GM23248 (cell line): ENCODE measurements around the gene SUOX. TPM values are rescaled to one million over a fixed set of nuclear protein-coding genes. Genes with fewer than 3 reads are reported as not detected.

Experiments
- DNase-seq: peaks from one replicate; pipeline ENCODE4 v3.0.0-alpha.2; 2015
- H2AFZ ChIP-seq: fragments of 200-600 bp; sonication (generic); 2 replicates; pipeline ENCODE4 v1.6.1; 2016; ENCODE audit warnings: antibody characterized with exemption
- H3F3A ChIP-seq: fragments of 200-600 bp; sonication (generic); 2 replicates; pipeline ENCODE4 v1.6.1; 2016; ENCODE audit warnings: mild to moderate bottlenecking, antibody characterized with exemption, mixed run types; ENCODE audit not compliant: insufficient read depth
- H3K27ac ChIP-seq: fragments of 200-600 bp; sonication (generic); 2 replicates; pipeline ENCODE4 v1.5.1; 2016; ENCODE audit warnings: mild to moderate bottlenecking
- H3K27me3 ChIP-seq: fragments of 200-600 bp; sonication (generic); replicated peaks from 2 replicates; pipeline ENCODE4 v1.6.1; 2016; ENCODE audit warnings: mild to moderate bottlenecking; ENCODE audit not compliant: insufficient read depth
- H3K36me3 ChIP-seq: fragments of 200-600 bp; sonication (generic); 2 replicates; pipeline ENCODE4 v1.6.1; 2016; ENCODE audit warnings: low read depth, mild to moderate bottlenecking
- H3K4me1 ChIP-seq: fragments of 200-600 bp; sonication (generic); 2 replicates; pipeline ENCODE4 v1.6.1; 2016; ENCODE audit warnings: mild to moderate bottlenecking; ENCODE audit not compliant: insufficient read depth
- H3K4me2 ChIP-seq: fragments of 200-600 bp; sonication (generic); one replicate; pipeline ENCODE4 v1.6.1; 2016; ENCODE audit warnings: mild to moderate bottlenecking; ENCODE audit not compliant: unreplicated experiment
- H3K4me3 ChIP-seq: fragments of 200-600 bp; sonication (generic); 2 replicates; pipeline ENCODE4 v1.5.1; 2016; ENCODE audit warnings: mild to moderate bottlenecking
- H3K79me2 ChIP-seq: fragments of 200-600 bp; sonication (generic); 2 replicates; pipeline ENCODE4 v1.6.1; 2016; ENCODE audit warnings: mild to moderate bottlenecking; ENCODE audit not compliant: insufficient read depth
- H3K9ac ChIP-seq: fragments of 200-600 bp; sonication (generic); 2 replicates; pipeline ENCODE4 v1.6.1; 2016; ENCODE audit warnings: mild to moderate bottlenecking
- H3K9me2 ChIP-seq: fragments of 200-600 bp; sonication (generic); 2 replicates; pipeline ENCODE4 v1.6.1; 2016; ENCODE audit warnings: mixed run types, mild to moderate bottlenecking, moderate library complexity; ENCODE audit not compliant: insufficient read depth
- H3K9me3 ChIP-seq: fragments of 200-600 bp; sonication (generic); one replicate; pipeline ENCODE4 v1.6.1; 2017; ENCODE audit warnings: low read depth
- H4K20me1 ChIP-seq: fragments of 200-600 bp; sonication (generic); 2 replicates; pipeline ENCODE4 v1.6.0; 2016; ENCODE audit not compliant: insufficient read depth
- EZH2 ChIP-seq: fragments of 200-600 bp; sonication (generic); IDR thresholded peaks from 2 replicates; pipeline ENCODE4 v1.6.1; 2018; ENCODE audit warnings: antibody characterized with exemption, mild to moderate bottlenecking; ENCODE audit not compliant: insufficient read depth, poor library complexity, severe bottlenecking
- EZH2phosphoT487 ChIP-seq: fragments of 200-600 bp; sonication (generic); IDR thresholded peaks from 2 replicates; pipeline ENCODE4 v1.6.1; 2018; ENCODE audit warnings: antibody characterized with exemption, moderate library complexity, mild to moderate bottlenecking, low read depth; ENCODE audit not compliant: insufficient read depth
- WGBS, 2 experiments: methylation state at CpG; one replicate each; pipeline ENCODE4 v1.1.6; 2015 to 2017; ENCODE audit warnings: low lambda C conversion rate in 2 of 2, low coverage in 1 of 2; ENCODE audit errors: missing lambda C conversion rate in 2 of 2; 5-methylcytosine and 5-hydroxymethylcytosine counted together
- in situ Hi-C: fragments of 300-500 bp; cut with MboI; formaldehyde crosslinking; loops from 2 replicates; pipeline ENCODE4 v1.15.0; 2020
- polyA plus RNA-seq: library from polyadenylated mRNA; unstranded; fragments of >200 nt; fragmentation: Nextera tagmentation; extraction: Ambion mirVana; gene quantifications from 2 replicates; pipeline ENCODE4 v1.2.1, GENCODE V29; 2016
- total RNA-seq: library from RNA; depleted of rRNA; stranded (reverse); fragments of >200 nt; shearing (Covaris generic); gene quantifications from 2 replicates; pipeline ENCODE4 v1.2.3, GENCODE V29; 2014

The SUOX gene
- total and polyA plus RNA-seq, 2 experiments from 2014 or later = 9.5 to 10.2 TPM

DNA sequence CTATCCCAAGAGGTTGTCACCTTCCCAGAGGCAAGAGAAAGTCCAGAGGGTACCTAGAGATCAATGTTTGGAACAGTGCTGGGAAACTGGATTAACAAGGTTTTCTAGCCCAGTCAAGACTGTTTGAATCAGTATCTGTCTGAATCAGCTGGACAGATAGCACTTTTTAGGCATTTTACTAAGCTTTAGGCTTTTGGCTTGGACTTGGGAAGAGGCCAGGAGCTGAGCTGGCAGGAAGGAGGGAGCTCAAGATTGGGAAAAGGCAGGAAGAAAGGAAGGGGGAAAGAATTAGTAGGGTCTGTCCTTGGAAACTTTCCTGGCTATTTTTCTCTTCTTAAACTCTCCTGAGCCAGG, 32.1 kb downstream of the SUOX start:
- no peaks in the 10 kb centered on the region for H3K79me2 ChIP-seq
- H3K9me3 ChIP-seq = no peaks in the 10 kb centered on the region
- H3K9me2 ChIP-seq = no peaks in the 10 kb centered on the region
- peak overlapping the region; percentile 49 for H3K9ac ChIP-seq
- TF ChIP-seq EZH2 (no peak), EZH2phosphoT487 (no peak)
- peaks cover 12% of the 10 kb centered on the region for H3K4me1 ChIP-seq
- H3K27me3 ChIP-seq = no peaks in the 10 kb centered on the region
- H3K4me2 ChIP-seq = peak overlapping the region; percentile 46
- in situ Hi-C loops = no loop called here
- DNase-seq = peak; percentile 72
- H2AFZ ChIP-seq = peak overlapping the region; percentile 73
- H3K36me3 ChIP-seq = no peaks in the 10 kb centered on the region
- H3K27ac ChIP-seq = peak overlapping the region; percentile 72
- H3F3A ChIP-seq = peaks cover 22% of the 10 kb centered on the region
- no peak overlapping the region for H3K4me3 ChIP-seq
- H4K20me1 ChIP-seq = no peaks in the 10 kb centered on the region

DNA sequence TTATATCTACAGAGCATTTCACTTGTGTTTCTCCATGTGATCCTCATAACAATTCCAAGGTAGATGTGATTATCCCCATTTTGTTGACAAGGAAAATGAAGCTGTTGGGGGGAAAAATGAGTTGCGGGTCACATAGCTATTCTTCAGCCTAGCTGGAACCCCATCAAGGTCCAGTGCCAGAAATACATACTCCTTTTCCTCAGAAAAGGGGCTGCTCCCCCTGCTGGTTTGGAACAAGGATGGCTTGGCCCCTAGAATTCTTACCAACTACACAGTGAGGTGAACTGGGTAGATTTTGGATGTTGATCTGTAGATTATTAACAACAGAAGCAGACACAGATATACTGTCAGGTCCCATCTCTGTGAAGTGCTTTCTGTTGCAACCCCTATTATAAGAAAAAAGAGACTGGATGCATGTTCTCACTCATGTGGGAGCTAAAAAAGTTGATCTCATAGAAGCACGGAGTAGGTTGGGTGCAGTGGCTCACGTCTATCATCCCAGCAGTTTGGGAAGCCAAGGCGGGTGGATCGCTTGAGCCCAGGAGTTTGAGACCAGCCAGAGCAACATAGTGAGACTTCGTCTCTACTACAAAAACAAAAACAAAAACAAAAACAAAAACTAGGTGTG, 32.7 kb downstream of the SUOX start:
- Histone ChIP-seq H3K27ac (peak overlapping the region; percentile 72), H3K36me3 (no peaks in the 10 kb centered on the region), H3K4me2 (peak overlapping the region; percentile 46), H3K9me3 (no peaks in the 10 kb centered on the region), H4K20me1 (no peaks in the 10 kb centered on the region), H3K79me2 (no peaks in the 10 kb centered on the region), H3K27me3 (no peaks in the 10 kb centered on the region), H3F3A (peaks cover 22% of the 10 kb centered on the region), H3K9ac (peak overlapping the region; percentile 49), H3K4me3 (no peak overlapping the region), H2AFZ (peak overlapping the region; percentile 73), H3K9me2 (no peaks in the 10 kb centered on the region), H3K4me1 (peaks cover 12% of the 10 kb centered on the region)
- TF ChIP-seq EZH2phosphoT487 (no peak), EZH2 (no peak)
- WGBS, 2 experiments = 75 to 76% methylated on average over 6 of the region's 6 CpGs
- in situ Hi-C loops = no loop called here
- peak; percentile 86 for DNase-seq

DNA sequence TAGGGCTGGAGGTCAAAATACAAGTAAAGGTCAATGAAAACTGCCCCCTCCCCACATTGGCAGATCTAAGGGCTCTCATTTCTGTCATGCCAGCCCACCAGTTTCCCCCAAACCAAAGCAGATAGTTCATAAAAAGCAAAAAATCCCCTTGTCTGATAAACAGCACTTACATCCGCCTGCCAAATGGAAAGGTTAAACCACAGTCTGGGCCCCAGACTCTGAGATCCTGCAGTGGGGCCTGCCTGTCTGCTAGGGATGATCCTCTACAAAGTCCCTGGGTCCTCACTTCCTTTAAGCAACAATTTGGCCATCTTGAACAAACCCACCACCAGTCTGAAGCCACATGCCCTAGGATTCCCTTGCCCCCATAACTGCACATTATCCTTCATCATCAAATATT, 34.9 kb downstream of the SUOX start:
- Histone ChIP-seq H3K9ac (no peak overlapping the region), H3K27ac (no peak overlapping the region), H3K4me2 (no peak overlapping the region), H3K79me2 (no peaks in the 10 kb centered on the region), H3K9me3 (no peaks in the 10 kb centered on the region), H3K36me3 (no peaks in the 10 kb centered on the region), H3F3A (peaks cover 22% of the 10 kb centered on the region), H3K4me3 (no peak overlapping the region), H3K27me3 (no peaks in the 10 kb centered on the region), H3K9me2 (no peaks in the 10 kb centered on the region), H4K20me1 (no peaks in the 10 kb centered on the region), H2AFZ (no peak overlapping the region), H3K4me1 (peaks cover 12% of the 10 kb centered on the region)
- WGBS, 2 experiments = 100% methylated on average over 1 of the region's 1 CpG
- no peak for DNase-seq
- TF ChIP-seq EZH2phosphoT487 = no peak
- no peak for TF ChIP-seq EZH2
- in situ Hi-C loops = no loop called here

DNA sequence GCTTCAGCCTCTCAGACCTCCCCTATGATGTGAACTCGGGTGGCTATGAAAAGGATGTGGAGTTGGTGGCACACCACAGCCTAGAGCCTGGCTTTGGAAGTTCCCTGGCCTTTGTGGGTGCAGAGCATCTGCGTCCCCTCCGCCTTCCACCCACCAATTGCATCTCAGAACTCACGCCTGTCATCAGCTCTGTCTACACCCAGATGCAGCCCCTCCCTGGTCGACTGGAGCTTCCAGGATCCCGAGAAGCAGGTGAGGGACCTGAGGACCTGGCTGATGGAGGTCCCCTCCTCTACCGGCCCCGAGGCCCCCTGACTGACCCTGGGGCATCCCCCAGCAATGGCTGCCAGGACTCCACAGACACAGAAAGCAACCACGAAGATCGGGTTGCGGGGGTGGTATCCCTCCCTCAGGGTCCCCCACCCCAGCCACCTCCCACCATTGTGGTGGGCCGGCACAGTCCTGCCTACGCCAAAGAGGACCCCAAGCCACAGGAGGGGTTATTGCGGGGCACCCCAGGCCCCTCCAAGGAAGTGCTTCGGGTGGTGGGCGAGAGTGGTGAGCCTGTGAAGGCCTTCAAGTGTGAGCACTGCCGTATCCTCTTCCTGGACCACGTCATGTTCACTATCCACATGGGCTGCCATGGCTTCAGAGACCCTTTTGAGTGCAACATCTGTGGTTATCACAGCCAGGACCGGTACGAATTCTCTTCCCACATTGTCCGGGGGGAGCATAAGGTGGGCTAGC, 37.7 kb downstream of the SUOX start:
- H3K4me1 ChIP-seq = no peaks in the 10 kb centered on the region
- in situ Hi-C loops = no loop called here
- H3K9me2 ChIP-seq = no peaks in the 10 kb centered on the region

More for the DNA sequence above, 37.7 kb downstream of the SUOX start:
- no peaks in the 10 kb centered on the region for H3K9me3 ChIP-seq
- no peak overlapping the region for H3K4me3 ChIP-seq
- no peak for DNase-seq
- H3K27ac ChIP-seq = no peak overlapping the region
- no peaks in the 10 kb centered on the region for H3K79me2 ChIP-seq
- no peak for TF ChIP-seq EZH2
- TF ChIP-seq EZH2phosphoT487 = no peak
- H4K20me1 ChIP-seq = no peaks in the 10 kb centered on the region
- H3K27me3 ChIP-seq = no peaks in the 10 kb centered on the region
- H3F3A ChIP-seq = peaks cover 2% of the 10 kb centered on the region; the same call in 1 of the 2 replicates
- no peak overlapping the region for H3K4me2 ChIP-seq
- H2AFZ ChIP-seq = no peak overlapping the region
- no peaks in the 10 kb centered on the region for H3K36me3 ChIP-seq
- WGBS, 2 experiments = 77 to 78% methylated on average over 17 to 21 of the region's 21 CpGs
- H3K9ac ChIP-seq = no peak overlapping the region
